Activated CD4-positive, alpha-beta T cell treated with anti-CD3 and anti-CD28 coated beads, Interleukin-10, Interleukin-2, amounts not matched to agents 100 ng/mL and 50 ng/mL, durations not matched to agents 16 hours and 8 hours (primary cell): ENCODE measurements around the gene TERT.

Experiments used
- DNase-seq: peaks from one replicate; pipeline ENCODE4 v3.0.0-alpha.2; 2020

The TERT gene

GRCh38 chr5:1255081-1255561 lies 39.7 kb downstream of the TERT start:
- DNase-seq = peak; percentile 60

GRCh38 chr5:1254196-1254595 lies 40.7 kb downstream of the TERT start:
- DNase-seq = no peak

DNA sequence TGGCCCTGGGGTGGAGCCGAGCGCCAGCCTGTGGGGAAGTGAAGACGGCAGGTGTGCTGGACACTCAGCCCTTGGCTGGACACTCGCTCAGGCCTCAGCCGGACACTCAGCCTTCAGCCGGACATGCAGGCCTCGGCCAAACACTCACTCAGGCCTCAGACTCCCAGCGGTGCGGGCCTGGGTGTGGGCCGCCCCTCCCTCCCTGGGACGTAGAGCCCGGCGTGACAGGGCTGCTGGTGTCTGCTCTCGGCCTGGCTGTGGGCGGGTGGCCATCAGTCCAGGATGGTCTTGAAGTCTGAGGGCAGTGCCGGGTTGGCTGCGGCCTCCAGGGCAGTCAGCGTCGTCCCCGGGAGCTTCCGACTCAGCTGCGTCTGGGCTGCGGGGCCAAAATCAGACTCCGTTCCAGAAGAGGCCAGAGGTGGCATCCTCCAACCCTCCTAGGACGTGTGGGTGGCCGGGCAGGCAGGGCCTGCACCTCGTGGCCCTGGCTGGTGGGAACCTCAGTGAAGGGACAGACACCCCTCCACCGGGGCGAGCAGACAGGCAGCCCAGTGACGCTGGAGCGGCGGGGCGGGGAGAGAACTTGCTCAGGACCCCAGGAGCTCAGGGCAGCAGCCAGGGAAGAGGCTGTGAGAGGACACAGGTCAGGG lies 41.3 kb downstream of the TERT start:
- no peak for DNase-seq

DNA sequence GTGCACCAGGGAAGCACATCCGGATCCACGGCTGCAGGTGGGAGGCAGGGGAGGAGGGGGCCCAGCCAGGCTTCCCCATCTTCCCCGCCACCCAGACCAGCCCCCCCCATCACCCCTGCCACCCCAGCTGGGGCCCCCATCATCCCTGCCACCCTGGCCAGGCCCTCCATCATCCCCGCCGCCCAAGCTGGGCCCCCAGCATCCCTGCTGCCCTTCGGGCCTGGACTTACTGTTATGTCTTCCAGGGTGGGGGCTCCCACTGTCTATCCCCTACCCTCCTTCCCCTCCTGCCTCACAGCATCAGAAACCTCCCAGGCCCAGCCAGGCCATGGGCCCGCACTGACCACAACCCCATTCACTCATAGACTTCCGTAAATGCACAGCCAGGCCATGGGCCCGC lies 42.2 kb downstream of the TERT start:
- DNase-seq = no peak

- no peak for DNase-seq
These were observed 42.9 kb downstream of the TERT start for GRCh38 chr5:1251678-1252580.

DNA sequence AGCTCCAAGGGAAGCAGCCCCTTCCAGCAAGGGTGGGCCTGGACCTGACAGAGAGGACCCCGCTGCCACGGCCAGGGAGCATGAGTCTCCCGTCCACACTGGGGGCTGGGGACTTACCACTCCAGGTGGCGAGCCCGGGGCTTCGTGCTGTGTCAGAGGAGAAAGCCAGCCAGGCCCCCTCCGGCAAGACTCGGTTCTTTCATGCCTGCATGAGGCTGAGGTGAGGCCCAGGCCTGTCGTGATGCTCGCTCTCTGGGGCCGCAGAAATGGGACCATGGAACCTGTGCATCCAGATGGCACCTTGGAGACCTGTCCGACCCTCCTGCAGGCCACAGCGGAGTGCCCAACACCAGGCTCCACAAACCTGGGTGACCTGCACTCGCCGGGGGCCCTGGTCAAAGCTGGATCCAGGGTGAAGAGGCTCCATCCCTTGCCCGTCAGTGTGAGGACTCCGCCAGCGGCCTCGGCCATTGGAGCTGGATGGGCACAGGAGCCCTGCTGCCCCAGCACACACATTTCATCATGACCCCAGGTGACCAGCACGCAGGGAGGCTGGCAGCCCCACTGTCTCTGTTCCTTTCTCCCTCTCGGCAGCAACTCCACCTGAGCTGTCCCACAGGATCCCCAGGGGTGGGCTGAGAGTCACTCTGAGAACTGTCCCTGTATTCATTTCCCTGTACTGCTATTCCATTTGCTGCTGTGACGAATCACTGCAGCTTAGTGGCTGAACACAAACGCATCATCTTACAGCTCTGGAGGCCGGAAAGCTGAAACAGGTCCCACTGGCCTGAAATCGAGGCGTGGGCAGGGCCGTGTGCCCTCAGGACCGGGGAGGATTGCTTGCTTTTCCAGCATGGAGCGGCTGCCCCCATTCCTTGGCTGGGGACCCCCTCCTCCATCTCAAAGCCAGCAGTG lies 45.2 kb downstream of the TERT start:
- no peak for DNase-seq

- DNase-seq = no peak
These were observed 47.1 kb downstream of the TERT start for GRCh38 chr5:1247811-1248210.

DNA sequence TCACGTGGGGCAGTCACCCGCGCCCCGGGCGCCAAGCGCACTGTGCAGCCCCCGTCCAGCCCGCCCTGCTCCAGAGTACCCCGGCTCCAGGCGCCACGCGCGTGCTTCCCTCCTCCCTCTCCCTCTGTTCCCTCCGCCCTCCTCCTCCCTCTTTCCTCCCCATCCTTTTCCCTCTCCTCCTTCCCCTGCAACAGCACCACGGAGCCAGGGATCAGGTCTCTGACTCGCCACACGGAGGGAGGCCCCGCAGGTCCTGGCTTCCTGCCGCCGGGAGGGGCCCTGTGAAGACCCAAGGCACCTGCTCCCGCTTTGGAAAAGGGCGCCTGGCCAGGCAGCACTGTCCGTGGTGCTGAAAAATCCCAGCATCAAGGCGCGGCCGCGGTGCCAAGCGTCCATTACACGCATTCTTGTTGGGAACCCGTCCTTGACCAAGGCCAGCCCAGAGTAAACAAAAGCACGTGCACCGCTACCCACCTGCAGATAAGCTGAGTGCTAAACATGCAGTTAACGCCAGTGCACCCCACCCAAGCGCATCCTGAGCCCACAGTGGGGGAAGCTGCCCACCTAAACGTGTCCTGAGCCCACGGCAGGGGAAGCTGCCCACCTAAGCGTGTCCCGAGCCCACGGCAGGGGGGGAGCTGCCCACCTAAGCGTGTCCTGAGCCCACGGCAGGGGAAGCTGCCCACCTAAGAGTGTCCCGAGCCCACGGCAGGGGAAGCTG lies 48.0 kb downstream of the TERT start:
- DNase-seq = peak; percentile 18

- DNase-seq = no peak
These were observed 48.8 kb downstream of the TERT start for GRCh38 chr5:1245905-1246576.

DNA sequence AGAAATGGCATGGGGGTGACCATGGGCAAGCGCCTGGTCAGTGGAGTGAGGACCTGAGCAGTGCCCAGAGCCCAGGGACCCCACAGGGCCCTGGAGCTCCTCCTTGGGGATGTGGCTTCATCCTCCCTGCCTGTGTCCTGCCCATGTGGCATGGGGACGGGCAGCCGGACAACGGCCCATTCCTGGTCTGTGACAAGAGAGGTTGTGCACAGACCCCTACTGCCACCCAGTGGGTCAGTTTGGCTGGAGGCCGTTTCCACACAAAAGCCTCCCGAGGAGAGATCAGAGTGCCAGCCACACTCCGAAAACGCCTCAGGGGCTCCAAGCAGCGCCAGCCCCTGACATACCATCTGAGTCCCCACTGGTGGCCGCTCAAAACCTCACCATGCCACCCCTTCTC lies 49.9 kb downstream of the TERT start:
- no peak for DNase-seq

DNA sequence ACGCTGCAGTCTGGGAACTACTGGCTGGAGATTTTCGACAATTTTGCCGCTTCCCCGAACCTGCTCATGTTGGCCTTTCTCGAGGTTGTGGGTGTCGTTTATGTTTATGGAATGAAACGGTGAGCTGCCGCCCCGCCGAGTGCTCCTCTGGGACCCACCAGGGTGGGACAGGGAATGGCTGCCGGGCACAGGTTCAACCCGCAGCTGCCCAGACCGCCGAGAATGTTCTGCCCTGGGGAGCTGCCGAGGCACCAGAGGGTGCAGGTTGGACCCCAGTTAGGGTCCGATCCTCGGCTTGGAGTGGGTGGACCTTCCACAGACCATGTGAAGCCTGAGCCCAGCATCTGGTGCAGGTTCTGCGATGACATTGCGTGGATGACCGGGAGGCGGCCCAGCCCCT lies 50.6 kb downstream of the TERT start:
- no peak for DNase-seq

DNA sequence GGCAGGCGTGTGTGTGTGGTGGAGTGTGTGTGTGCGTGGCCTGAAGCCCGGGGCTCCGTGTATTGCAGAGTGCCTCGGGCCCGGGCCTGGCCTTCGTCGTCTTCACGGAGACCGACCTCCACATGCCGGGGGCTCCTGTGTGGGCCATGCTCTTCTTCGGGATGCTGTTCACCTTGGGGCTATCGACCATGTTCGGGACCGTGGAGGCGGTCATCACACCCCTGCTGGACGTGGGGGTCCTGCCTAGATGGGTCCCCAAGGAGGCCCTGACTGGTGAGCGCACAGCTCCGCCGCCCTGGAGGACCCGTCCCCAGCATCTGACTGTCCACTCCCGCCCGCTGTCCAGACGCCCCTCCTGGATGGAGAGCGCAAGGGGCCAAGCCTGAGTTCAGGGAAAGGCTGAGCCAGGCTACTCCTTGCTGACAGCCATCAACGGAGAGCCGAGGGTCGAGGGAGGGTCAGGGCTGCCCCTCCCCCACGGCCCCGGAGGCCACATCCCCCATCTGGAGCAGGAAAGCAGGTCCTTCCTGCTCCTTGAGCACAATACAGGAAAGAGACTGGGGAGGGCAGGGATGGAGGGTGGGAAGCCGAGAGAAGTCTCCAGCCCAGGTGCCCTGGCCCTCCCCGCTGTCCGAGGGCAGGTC lies 51.3 kb downstream of the TERT start:
- DNase-seq = no peak

GRCh38 chr5:1242733-1243486 lies 52.0 kb downstream of the TERT start:
- DNase-seq = no peak

DNA sequence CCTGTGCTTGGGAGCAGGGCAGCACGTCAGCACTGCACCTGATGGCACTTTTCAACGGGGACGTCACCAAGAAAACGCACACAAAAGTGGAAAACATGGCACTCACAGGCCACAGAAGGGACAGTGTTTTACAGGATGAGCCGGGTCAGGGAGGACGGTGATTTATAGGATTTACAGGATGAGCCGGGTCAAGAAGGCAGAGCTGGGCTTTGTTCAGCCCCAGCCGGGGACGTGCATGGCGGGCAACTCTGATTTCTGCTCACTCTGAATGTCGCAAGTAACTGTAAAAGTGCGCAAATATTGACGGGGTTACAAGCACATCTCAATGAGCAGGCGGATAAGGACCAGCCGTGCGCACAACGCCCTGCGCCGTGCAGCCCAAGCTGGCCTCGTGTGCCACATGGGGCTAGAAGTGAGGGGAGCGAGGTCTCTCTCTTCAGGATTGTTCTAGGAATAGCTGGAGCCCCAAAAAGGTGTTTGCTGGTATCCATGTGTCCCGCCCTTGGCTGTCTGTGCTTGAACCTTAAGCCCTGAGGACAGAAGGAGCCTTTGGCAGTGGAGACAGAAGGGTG lies 53.3 kb downstream of the TERT start:
- DNase-seq = no peak

DNA sequence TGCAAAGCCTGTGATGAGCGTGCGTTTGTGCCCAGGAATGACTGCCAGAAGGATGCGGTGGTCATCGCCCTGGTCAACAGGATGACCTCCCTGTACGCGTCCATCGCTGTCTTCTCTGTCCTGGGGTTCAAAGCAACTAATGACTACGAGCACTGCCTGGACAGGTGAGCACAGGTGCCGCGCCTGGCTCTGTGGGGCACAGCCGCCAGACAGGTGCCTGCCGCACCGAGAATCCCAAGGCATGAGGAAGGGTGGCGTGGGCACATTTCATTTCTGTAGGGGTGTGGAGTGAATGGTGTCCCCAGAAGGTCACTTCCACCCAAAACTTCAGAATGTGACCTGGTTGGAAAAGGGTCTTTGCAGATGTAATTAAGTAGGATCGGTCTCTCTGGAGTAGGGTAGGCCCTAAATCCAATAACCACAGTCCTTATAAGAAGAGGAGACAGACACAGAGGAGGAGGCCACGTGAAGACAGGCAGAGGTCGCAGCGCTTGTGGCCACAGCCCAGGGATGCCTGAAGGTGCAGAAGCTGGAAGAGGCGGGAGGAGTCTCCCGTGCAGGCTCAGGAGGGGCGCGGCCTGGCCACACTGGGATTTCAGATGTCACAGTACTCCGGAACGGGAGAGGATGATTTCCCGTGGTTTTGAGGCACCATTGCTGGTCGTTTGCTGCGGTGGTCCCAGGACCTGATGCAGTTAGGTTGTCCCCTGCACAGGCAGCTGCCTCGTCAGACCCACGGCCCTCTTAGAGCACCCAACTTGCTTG lies 54.2 kb downstream of the TERT start:
- DNase-seq = no peak

- no peak for DNase-seq
These were observed 55.2 kb downstream of the TERT start for GRCh38 chr5:1239505-1240251.

- no peak for DNase-seq
These were observed 59.0 kb downstream of the TERT start for GRCh38 chr5:1235838-1236237.

- no peak for DNase-seq
These were observed 59.5 kb downstream of the TERT start for GRCh38 chr5:1235379-1235778.

- no peak for DNase-seq
These were observed 62.1 kb downstream of the TERT start for GRCh38 chr5:1232780-1233179.
